Psoas muscle (tissue), 8 donors: Measurements from ENCODE around the gene DGCR6L. TPM values are rescaled to one million over a fixed set of nuclear protein-coding genes. Genes with fewer than 3 reads are reported as not detected.
"Not testable (repeated sequence)": the region's sequence is repeated elsewhere in the genome, so short reads cannot be mapped to it uniquely, and the experiment has no call there.

Experiments used
- ATAC-seq, 4 donors: fragments of 200-7000 bp; cut with Tn5 transposase; one replicate each; pipeline ENCODE4 v1.9.1; 2020; ENCODE audit warnings: moderate library complexity in 3 of 4, mild to moderate bottlenecking in 2 of 4
- DNase-seq, 2 donors: peaks; one replicate each; pipeline ENCODE4 v3.0.0-alpha.2; 2020
- H3K27ac ChIP-seq: fragments of 200-600 bp; one replicate; pipeline ENCODE4 v1.8.0; 2022
- H3K27me3 ChIP-seq, 3 donors: fragments of 200-600 bp in 1 of 3; one replicate each; pipeline versions ENCODE4 v1.6.1 to v1.8.0; 2013 to 2022; ENCODE audit warnings: low read length in 2 of 3, mild to moderate bottlenecking in 2 of 3, moderate library complexity in 1 of 3; ENCODE audit not compliant: insufficient read depth in 3 of 3
- H3K36me3 ChIP-seq, 2 donors: fragments of 200-600 bp in 1 of 2; one replicate each; pipeline versions ENCODE4 v1.6.1 to v1.8.0; 2013 to 2022; ENCODE audit warnings: low read depth in 1 of 2, mild to moderate bottlenecking in 1 of 2, moderate library complexity in 1 of 2; ENCODE audit not compliant: insufficient read depth in 1 of 2
- H3K4me1 ChIP-seq: fragments of 200-600 bp; one replicate; pipeline ENCODE4 v1.8.0; 2022
- H3K4me3 ChIP-seq: fragments of 200-600 bp; one replicate; pipeline ENCODE4 v1.8.0; 2022; ENCODE audit warnings: mild to moderate bottlenecking
- H3K9me3 ChIP-seq: fragments of 200-600 bp; one replicate; pipeline ENCODE4 v1.8.0; 2022
- CTCF ChIP-seq: fragments of 200-600 bp; IDR thresholded peaks from one replicate; pipeline ENCODE4 v1.8.0; 2022; ENCODE audit warnings: antibody characterized with exemption
- WGBS, 3 donors: extraction: QIAGEN DNeasy Blood & Tissue Kit; methylation state at CpG; one replicate each; pipeline versions ENCODE4 v1.1.6 to v1.1.7; 2013; 5-methylcytosine and 5-hydroxymethylcytosine counted together
- intact Hi-C, 2 donors: fragments of 100-400 bp; cut with DNase I; formaldehyde crosslinking; loops; one replicate each; pipeline versions ENCODE4 v1.11.0 to v1.14.2; 2022
- polyA plus RNA-seq, 3 donors: library from polyadenylated mRNA; stranded (reverse); fragments of 200-250 nt; gene quantifications; one replicate each; pipeline ENCODE4 v1.2.3, GENCODE V29; 2013
- total RNA-seq, 4 donors: library from RNA; stranded (reverse); fragmentation: NEBNext Ultra II Directional in 2 of 4; extraction: Animal tissue kit (Norgen Biotek cat#: 25700) in 2 of 4; gene quantifications; one replicate each; pipeline versions ENCODE4 v1.2.1 to v1.2.4, GENCODE V29; 2021 to 2023
- donor health status: healthy with polysubstance abuse.
- donor health status: DM: no; HTN: no; CAD: no; lungs with moderate emphysema.
- donor health status: Bipolar disorder and iron deficiency.
- donor health status: healthy.
- donor health status: DM: yes; HTN: yes; CAD: no.
- donor health status: DM: no; HTN: no; CAD: no.
- donor health status: DM: no; HTN: no; CAD: no.
- donor health status: DM: yes; HTN: yes; CAD: no.

Gene DGCR6L
- total and polyA plus RNA-seq, 7 donors = 33.2 to 87.2 (median 44.9) TPM

- H3K27me3 ChIP-seq, H3K4me1 ChIP-seq, DNase-seq, H3K9me3 ChIP-seq, intact Hi-C loops, H3K4me3 ChIP-seq, H3K36me3 ChIP-seq, H3K27ac ChIP-seq: not testable (repeated sequence)
- 78 to 82% (median 78%) methylated on average over 7 to 10 of the region's 11 CpGs for WGBS, 3 donors
- ATAC-seq = peak in 1 of 4 donors; percentile 28
Measured at GRCh38 chr22:20313306-20314077, 6.4 kb downstream of the DGCR6L start.

- Histone ChIP-seq H3K9me3 (no peaks in the 10 kb centered on the region), H3K27me3 (no peaks in the 10 kb centered on the region), H3K4me1 (no peaks in the 10 kb centered on the region), H3K4me3 (no peak overlapping the region), H3K27ac (no peak overlapping the region), H3K36me3 (peaks cover 0 to 5% of the 10 kb centered on the region in 2 donors)
- 80 to 87% (median 83%) methylated on average over 14 of the region's 14 CpGs for WGBS, 3 donors
- ATAC-seq = no peak
- DNase-seq = no peak
- no peak for TF ChIP-seq CTCF
- intact Hi-C loops = no loop called here
Measured at GRCh38 chr22:20312396-20313191, 7.3 kb downstream of the DGCR6L start.

- intact Hi-C loops, DNase-seq, H3K27ac ChIP-seq, H3K9me3 ChIP-seq, H3K4me1 ChIP-seq, H3K4me3 ChIP-seq, H3K36me3 ChIP-seq, H3K27me3 ChIP-seq: not testable (repeated sequence)
- ATAC-seq = peak; percentile 45 to 61 (median 56)
- 71 to 79% (median 74%) methylated on average over 15 to 18 of the region's 20 CpGs for WGBS, 3 donors
Measured at GRCh38 chr22:20311249-20312062, 8.4 kb downstream of the DGCR6L start.

- H3K9me3 ChIP-seq, ATAC-seq, H3K27ac ChIP-seq, intact Hi-C loops, H3K36me3 ChIP-seq, DNase-seq, H3K27me3 ChIP-seq, H3K4me1 ChIP-seq, H3K4me3 ChIP-seq: not testable (repeated sequence)
- 76 to 85% (median 80%) methylated on average over 5 to 6 of the region's 6 CpGs for WGBS, 3 donors
Measured at GRCh38 chr22:20310773-20311172, 9.1 kb downstream of the DGCR6L start.

GRCh38 chr22:20310180-20310579, 9.7 kb downstream of the DGCR6L start:
- H3K9me3 ChIP-seq, H3K27ac ChIP-seq, H3K4me3 ChIP-seq, DNase-seq, H3K36me3 ChIP-seq, H3K27me3 ChIP-seq, intact Hi-C loops, H3K4me1 ChIP-seq: not testable (repeated sequence)
- ATAC-seq = peak in 1 of 4 donors; percentile 32
- WGBS, 3 donors = 78 to 91% (median 88%) methylated on average over 5 to 6 of the region's 7 CpGs

GRCh38 chr22:20308806-20309650, 10.8 kb downstream of the DGCR6L start:
- H3K9me3 ChIP-seq = not testable (repeated sequence)

GRCh38 chr22:20307448-20308447, 12.1 kb downstream of the DGCR6L start:
- H3K4me3 ChIP-seq, H3K9me3 ChIP-seq, H3K36me3 ChIP-seq, DNase-seq, intact Hi-C loops, H3K27ac ChIP-seq, H3K4me1 ChIP-seq, ATAC-seq: not testable (repeated sequence)
- peaks cover 0 to 12% (median 0%) of the 10 kb centered on the region in 3 donors for H3K27me3 ChIP-seq
- 68 to 77% (median 75%) methylated on average over 13 to 14 of the region's 14 CpGs for WGBS, 3 donors

More at GRCh38 chr22:20308806-20309650, 10.8 kb downstream of the DGCR6L start:
- H3K27ac ChIP-seq, ATAC-seq, DNase-seq, H3K27me3 ChIP-seq, H3K36me3 ChIP-seq, H3K4me1 ChIP-seq, H3K4me3 ChIP-seq, intact Hi-C loops: not testable (repeated sequence)
- WGBS, 3 donors = 76 to 88% (median 78%) methylated on average over 21 to 22 of the region's 22 CpGs

- 87 to 97% (median 89%) methylated on average over 17 to 20 of the region's 21 CpGs for WGBS, 3 donors
- H3K27ac ChIP-seq, H3K4me3 ChIP-seq, H3K4me1 ChIP-seq, ATAC-seq, H3K36me3 ChIP-seq, DNase-seq, H3K9me3 ChIP-seq, intact Hi-C loops: not testable (repeated sequence)
- H3K27me3 ChIP-seq = peaks cover 0 to 21% (median 0%) of the 10 kb centered on the region in 3 donors
Measured at GRCh38 chr22:20306646-20307447, 13.0 kb downstream of the DGCR6L start.
